CD14-positive monocyte (primary cell): ENCODE data around the gene STPG3. TPM values are rescaled to one million over a fixed set of nuclear protein-coding genes. Genes with fewer than 3 reads are reported as not detected.
A peak's percentile ranks its signal among the peaks of the same experiment; 100 is the strongest.

Experiments used
- DNase-seq, 3 donors: peaks; one replicate each; pipeline ENCODE4 v3.0.0-alpha.2; 2011 to 2022
- H2AFZ ChIP-seq: 2 replicates; pipeline ENCODE4 v1.6.0; 2012; ENCODE audit warnings: mild to moderate bottlenecking, low read depth, low read length, inconsistent platforms; ENCODE audit not compliant: insufficient read depth, poor library complexity, severe bottlenecking
- H3K27ac ChIP-seq, 2 donors: 1 replicate in 1 of 2; 2 replicates in 1 of 2; pipeline ENCODE4 v1.5.1; 2012 to 2013; ENCODE audit warnings: low read length in 2 of 2, control low read depth in 1 of 2, inconsistent platforms in 1 of 2, low read depth in 1 of 2, mild to moderate bottlenecking in 1 of 2
- H3K27me3 ChIP-seq, 2 donors: one replicate each; pipeline versions ENCODE4 v1.6.0 to v1.6.1; 2011 to 2013; ENCODE audit warnings: low read length in 2 of 2; ENCODE audit not compliant: control insufficient read depth in 2 of 2, insufficient read depth in 2 of 2
- H3K36me3 ChIP-seq, 2 donors: replicated peaks in 1 of 2; 1 replicate in 1 of 2; 2 replicates in 1 of 2; pipeline versions ENCODE4 v1.5.1 to v1.6.1; 2012 to 2013; ENCODE audit warnings: low read length in 2 of 2, control low read depth in 1 of 2, inconsistent platforms in 1 of 2, mild to moderate bottlenecking in 1 of 2; ENCODE audit not compliant: insufficient read depth in 2 of 2, control insufficient read depth in 1 of 2
- H3K4me1 ChIP-seq, 2 donors: 1 replicate in 1 of 2; 2 replicates in 1 of 2; pipeline versions ENCODE4 v1.5.1 to v1.6.1; 2012 to 2013; ENCODE audit warnings: low read length in 2 of 2, control low read depth in 1 of 2, inconsistent platforms in 1 of 2, mild to moderate bottlenecking in 1 of 2, moderate library complexity in 1 of 2; ENCODE audit not compliant: insufficient read depth in 2 of 2, control insufficient read depth in 1 of 2
- H3K4me2 ChIP-seq: replicated peaks from 2 replicates; pipeline ENCODE3; 2012; ENCODE audit warnings: low read length, moderate library complexity, mild to moderate bottlenecking; ENCODE audit not compliant: poor library complexity, severe bottlenecking; ENCODE audit errors: extremely low read depth
- H3K4me3 ChIP-seq, 3 experiments: fragments of 200-600 bp in 1 of 3; sonication (generic) in 1 of 3; replicated peaks in 1 of 3; 1 replicate in 2 of 3; 2 replicates in 1 of 3; pipeline ENCODE4 v1.5.1; 2011 to 2013; ENCODE audit warnings: low read length in 3 of 3, mild to moderate bottlenecking in 3 of 3, control low read depth in 2 of 3, low read depth in 2 of 3, inconsistent platforms in 1 of 3, moderate library complexity in 1 of 3
- H3K79me2 ChIP-seq: 2 replicates; pipeline ENCODE4 v1.6.0; 2012; ENCODE audit warnings: mild to moderate bottlenecking, control low read depth, inconsistent platforms, low read length, moderate library complexity; ENCODE audit not compliant: insufficient read depth
- H3K9ac ChIP-seq: 2 replicates; pipeline ENCODE4 v1.6.0; 2017; ENCODE audit warnings: low read length, mild to moderate bottlenecking; ENCODE audit not compliant: insufficient read depth, poor library complexity, severe bottlenecking
- H3K9me3 ChIP-seq, 2 donors: replicated peaks in 1 of 2; 1 replicate in 1 of 2; 2 replicates in 1 of 2; pipeline versions ENCODE4 v1.5.1 to v1.6.1; 2012 to 2013; ENCODE audit warnings: low read length in 2 of 2, control low read depth in 1 of 2; ENCODE audit not compliant: control insufficient read depth in 1 of 2, insufficient read depth in 1 of 2
- H4K20me1 ChIP-seq: 2 replicates; pipeline ENCODE4 v1.6.0; 2012; ENCODE audit warnings: mild to moderate bottlenecking, low read length, control low read depth, moderate library complexity; ENCODE audit not compliant: insufficient read depth
- H3K27ac Mint-ChIP-seq, 7 donors: one replicate each; pipeline ENCODE4 v1.8.0; 2020; ENCODE audit warnings: mild to moderate bottlenecking in 7 of 7, mixed read lengths in 7 of 7, moderate library complexity in 6 of 7, inconsistent platforms in 2 of 7
- H3K27me3 Mint-ChIP-seq, 3 donors: one replicate each; pipeline ENCODE4 v1.8.0; 2021 to 2022; ENCODE audit warnings: low read depth in 3 of 3, mild to moderate bottlenecking in 3 of 3, mixed read lengths in 3 of 3, moderate library complexity in 3 of 3, inconsistent platforms in 1 of 3
- H3K36me3 Mint-ChIP-seq, 2 donors: one replicate each; pipeline ENCODE4 v1.8.0; 2020; ENCODE audit warnings: mixed read lengths in 2 of 2, inconsistent platforms in 1 of 2, mild to moderate bottlenecking in 1 of 2
- H3K4me1 Mint-ChIP-seq: one replicate; pipeline ENCODE4 v1.8.0; 2020; ENCODE audit warnings: mild to moderate bottlenecking, mixed read lengths
- H3K4me3 Mint-ChIP-seq, 2 donors: one replicate each; pipeline ENCODE4 v1.8.0; 2020; ENCODE audit warnings: mild to moderate bottlenecking in 2 of 2, mixed read lengths in 2 of 2, moderate library complexity in 1 of 2
- H3K9me3 Mint-ChIP-seq, 7 donors: one replicate each; pipeline ENCODE4 v1.8.0; 2020 to 2022; ENCODE audit warnings: mixed read lengths in 7 of 7, mild to moderate bottlenecking in 6 of 7, moderate library complexity in 6 of 7, inconsistent platforms in 2 of 7
- WGBS: methylation state at CpG from one replicate; pipeline ENCODE4 v1.1.5; 2013; ENCODE audit warnings: missing lambda C conversion rate; ENCODE audit not compliant: insufficient coverage; 5-methylcytosine and 5-hydroxymethylcytosine counted together
- intact Hi-C, 2 donors: fragments of 100-400 bp; cut with micrococcal nuclease; formaldehyde crosslinking; loops; one replicate each; pipeline versions ENCODE4 v1.15.0 to v1.15.1; 2023
- polyA plus RNA-seq, 3 donors: library from polyadenylated mRNA; depleted of rRNA in 1 of 3; unstranded in 2 of 3; stranded (reverse) in 1 of 3; fragments of 300-500 nt in 2 of 3; fragments of >200 nt in 1 of 3; fragmentation: Illumina TruSeq in 2 of 3; gene quantifications; 1 replicate in 2 of 3; 2 replicates in 1 of 3; pipeline ENCODE4 v1.2.3, GENCODE V29; 2012 to 2021
- TF ChIP-seq, protein P1 (sequence below): fragments of 200-600 bp; IDR thresholded peaks from one replicate; pipeline ENCODE4 v1.8.0; 2022; ENCODE audit warnings: antibody characterized with exemption, mild to moderate bottlenecking

STPG3 gene
- polyA plus RNA-seq, 3 donors: not detected

DNA sequence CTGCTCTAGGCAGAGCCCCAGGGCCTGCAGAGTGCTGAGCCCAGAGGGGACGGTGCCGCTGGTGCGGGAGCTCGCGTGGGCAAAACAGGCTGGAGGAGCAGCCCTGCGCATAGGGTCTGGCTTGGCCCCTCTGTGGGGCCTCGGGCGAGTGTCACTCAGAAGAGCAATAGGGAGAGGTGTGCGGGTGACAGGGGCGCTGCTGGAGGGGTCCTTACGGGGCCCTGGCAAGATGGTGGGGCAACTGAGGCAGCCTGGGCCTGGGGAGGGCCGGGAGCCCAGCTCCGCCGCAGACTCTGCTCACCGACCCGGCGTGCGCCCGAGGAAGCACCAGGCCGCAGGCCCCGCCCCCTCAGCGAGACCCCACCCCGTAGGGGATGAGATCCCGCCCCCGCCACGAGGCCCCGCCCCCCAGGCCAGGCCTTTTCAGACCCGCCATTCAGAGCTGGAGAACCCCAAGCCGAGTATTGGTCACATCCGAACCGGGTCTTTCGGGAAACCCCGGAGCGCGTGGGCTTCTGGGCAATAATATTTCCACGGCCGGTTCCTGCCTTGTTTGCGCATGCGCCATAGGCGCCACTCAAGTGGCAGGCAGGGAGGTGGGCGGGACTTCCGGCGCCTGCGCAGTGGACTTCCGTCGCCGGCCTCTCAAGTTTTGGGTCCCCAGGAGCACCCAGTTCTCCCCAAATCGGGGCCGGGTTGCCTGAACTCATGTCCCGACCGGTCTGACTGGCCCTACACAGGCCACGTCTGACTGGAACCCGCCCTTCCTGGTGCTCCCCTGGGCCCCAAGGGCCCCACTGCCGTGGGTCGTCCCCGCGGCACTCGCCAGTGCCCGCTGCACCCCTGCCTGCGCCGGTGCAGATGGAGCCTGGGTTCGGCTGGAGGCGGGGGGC lies 27.8 kb upstream of the STPG3 start:
- peak overlapping the region; percentile 90 to 93 for H3K4me3 Mint-ChIP-seq
- H3K4me1 ChIP-seq: peaks cover 33 to 44% of the 10 kb centered on the region in 2 donors
- H3K36me3 ChIP-seq: no peaks in the 10 kb centered on the region
- H3K9me3 ChIP-seq: no peaks in the 10 kb centered on the region
- intact Hi-C loops: loop anchor here (1.0 to 5.0 kb wide), 5 partner anchors 18 to 96 kb away; partner anchors contain the start of genes TPRN (in 2 of the 2), ANAPC2 (in 1 of the 2), NDOR1 (in 1 of the 2) and SSNA1 (in 1 of the 2)
- peaks cover 0 to 2% (median 0%) of the 10 kb centered on the region in 7 donors for H3K9me3 Mint-ChIP-seq
- peak overlapping the region; percentile 100 for H3K4me2 ChIP-seq
- H4K20me1 ChIP-seq: no peaks in the 10 kb centered on the region
- H3K27me3 Mint-ChIP-seq: peaks cover 8 to 33% (median 13%) of the 10 kb centered on the region in 3 donors
- H3K79me2 ChIP-seq: no peaks in the 10 kb centered on the region
- H3K27ac Mint-ChIP-seq: peak overlapping the region; percentile 68 to 90 (median 82)
- peak overlapping the region; percentile 99 for H2AFZ ChIP-seq
- H3K4me3 ChIP-seq: peak overlapping the region; percentile 70 to 92 (median 73)
- peak overlapping the region; percentile 91 for H3K9ac ChIP-seq
- DNase-seq: peak; percentile 98 to 99 (median 99)
- TF ChIP-seq, protein P1, sequence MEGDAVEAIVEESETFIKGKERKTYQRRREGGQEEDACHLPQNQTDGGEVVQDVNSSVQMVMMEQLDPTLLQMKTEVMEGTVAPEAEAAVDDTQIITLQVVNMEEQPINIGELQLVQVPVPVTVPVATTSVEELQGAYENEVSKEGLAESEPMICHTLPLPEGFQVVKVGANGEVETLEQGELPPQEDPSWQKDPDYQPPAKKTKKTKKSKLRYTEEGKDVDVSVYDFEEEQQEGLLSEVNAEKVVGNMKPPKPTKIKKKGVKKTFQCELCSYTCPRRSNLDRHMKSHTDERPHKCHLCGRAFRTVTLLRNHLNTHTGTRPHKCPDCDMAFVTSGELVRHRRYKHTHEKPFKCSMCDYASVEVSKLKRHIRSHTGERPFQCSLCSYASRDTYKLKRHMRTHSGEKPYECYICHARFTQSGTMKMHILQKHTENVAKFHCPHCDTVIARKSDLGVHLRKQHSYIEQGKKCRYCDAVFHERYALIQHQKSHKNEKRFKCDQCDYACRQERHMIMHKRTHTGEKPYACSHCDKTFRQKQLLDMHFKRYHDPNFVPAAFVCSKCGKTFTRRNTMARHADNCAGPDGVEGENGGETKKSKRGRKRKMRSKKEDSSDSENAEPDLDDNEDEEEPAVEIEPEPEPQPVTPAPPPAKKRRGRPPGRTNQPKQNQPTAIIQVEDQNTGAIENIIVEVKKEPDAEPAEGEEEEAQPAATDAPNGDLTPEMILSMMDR: no peak
- H3K27me3 ChIP-seq: peaks cover 0 to 22% of the 10 kb centered on the region in 2 donors
- WGBS: under 1% methylated on average over 60 of the region's 63 CpGs
- H3K27ac ChIP-seq: peak overlapping the region; percentile 49 to 90
- H3K4me1 Mint-ChIP-seq: peaks cover 25% of the 10 kb centered on the region
- H3K36me3 Mint-ChIP-seq: no peaks in the 10 kb centered on the region

DNA sequence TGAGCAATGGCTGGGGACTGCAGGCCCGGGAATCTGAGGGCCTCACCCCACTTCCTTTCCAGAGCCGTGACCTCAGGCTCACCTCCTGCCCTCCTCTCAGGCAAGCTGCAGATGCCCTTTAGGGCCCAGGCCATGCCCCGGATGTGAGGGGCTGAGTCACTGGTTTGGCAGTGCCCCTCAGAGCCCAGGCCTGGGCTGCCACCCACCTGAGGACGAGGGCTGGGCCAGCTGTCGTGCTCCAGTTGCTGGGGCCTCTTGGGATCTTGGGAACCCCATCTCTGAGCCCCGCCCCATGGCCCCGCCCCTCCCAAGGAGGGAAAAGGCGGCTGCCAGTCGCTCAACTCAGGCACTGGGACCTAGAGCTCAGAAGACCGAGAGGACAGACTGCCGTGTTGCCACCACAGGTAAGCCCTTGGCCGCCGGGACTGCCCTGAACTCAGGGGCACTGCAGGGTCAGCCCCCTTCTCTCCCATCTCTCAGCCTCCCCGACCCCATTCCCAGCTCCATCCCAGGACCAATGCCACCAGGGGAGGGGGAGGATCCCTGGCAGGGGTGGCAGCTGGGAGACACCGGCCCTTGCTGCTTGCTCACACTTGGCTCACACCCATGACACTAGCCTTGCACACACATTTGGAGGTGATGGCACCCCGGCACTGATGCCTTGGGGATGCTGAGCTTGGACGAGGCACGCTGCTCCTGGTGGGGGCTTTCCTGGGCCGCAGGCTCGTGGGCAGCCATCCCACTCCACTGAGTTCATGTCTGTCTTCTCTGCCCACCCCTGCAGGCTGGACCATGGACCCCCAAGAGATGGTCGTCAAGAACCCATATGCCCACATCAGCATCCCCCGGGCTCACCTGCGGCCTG lies 26.0 kb upstream of the STPG3 start, which contains the start of gene CYSRT1:
TSS of gene CYSRT1 (plus strand) at position 345 of the 865 bp plus-strand sequence. CDS start at position 793, 448 bp downstream.
- intact Hi-C loops: loop anchor here (1.0 to 5.0 kb wide), 3 partner anchors 36 to 108 kb away; no protein-coding TSS in a partner anchor
- Histone ChIP-seq H3K36me3 (no peaks in the 10 kb centered on the region), H2AFZ (peak within 1 kb of the TSS; percentile 99), H3K9ac (peak within 1 kb of the TSS; percentile 91), H3K27me3 (peaks cover 0 to 23% of the 10 kb centered on the region in 2 donors), H3K9me3 (no peaks in the 10 kb centered on the region), H3K4me1 (peaks cover 29 to 35% of the 10 kb centered on the region in 2 donors), H3K4me2 (peak within 1 kb of the TSS; percentile 100), H3K79me2 (no peaks in the 10 kb centered on the region), H3K4me3 (peak within 1 kb of the TSS; percentile 70 to 92 (median 73)), H4K20me1 (no peaks in the 10 kb centered on the region), H3K27ac (peak within 1 kb of the TSS; percentile 49 to 90)
- Mint-ChIP-seq H3K9me3 (peaks cover 0 to 2% (median 0%) of the 10 kb centered on the region in 7 donors), H3K36me3 (no peaks in the 10 kb centered on the region), H3K4me1 (peaks cover 20% of the 10 kb centered on the region), H3K27me3 (peaks cover 7 to 46% (median 13%) of the 10 kb centered on the region in 3 donors), H3K27ac (peak within 1 kb of the TSS in 3 of 7 donors; percentile 68 to 77 (median 75)), H3K4me3 (peak within 1 kb of the TSS; percentile 79 to 90)
- 59% methylated on average over 19 of the region's 23 CpGs for WGBS
- TF ChIP-seq, protein P1: no peak
- DNase-seq: peak in 1 of 3 donors; percentile 62
